Measurements from ENCODE around the gene EXO5.

DNA sequence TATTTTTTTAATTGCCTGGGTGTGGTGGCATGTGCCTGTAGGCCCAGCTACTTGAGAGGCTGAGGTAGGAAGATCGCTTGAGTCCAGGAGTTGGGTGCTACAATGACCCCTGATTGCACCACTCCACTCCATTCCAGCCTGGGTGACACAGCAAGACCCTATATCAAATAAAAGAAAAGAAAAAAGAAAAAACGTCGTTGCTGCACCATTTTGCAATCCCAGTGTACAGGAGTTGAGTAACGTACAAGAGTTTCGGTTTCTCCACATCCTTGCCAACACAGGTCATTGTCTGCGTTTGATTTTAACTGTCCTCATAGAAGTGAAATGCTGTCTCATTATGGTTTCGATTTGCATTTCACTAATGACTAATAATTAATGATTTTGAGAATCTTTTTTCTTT, 30.8 kb downstream of the EXO5 start:
- TF ChIP-seq EP300 (IDR thresholded peaks at IDR 0.05; ENCODE audit: borderline replicate concordance) (no peak), TAF1 (IDR thresholded peaks at IDR 0.05; ENCODE audit: low read depth) (no peak), RAD21 (IDR thresholded peaks at IDR 0.05; ENCODE audit: low read depth) (no peak)
- TF ChIP-seq, protein P1, sequence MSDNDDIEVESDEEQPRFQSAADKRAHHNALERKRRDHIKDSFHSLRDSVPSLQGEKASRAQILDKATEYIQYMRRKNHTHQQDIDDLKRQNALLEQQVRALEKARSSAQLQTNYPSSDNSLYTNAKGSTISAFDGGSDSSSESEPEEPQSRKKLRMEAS (IDR thresholded peaks at IDR 0.05), result no peak
